GM21447 (cell line): ENCODE measurements around the gene TMC8.
"Not testable (repeated sequence)": the region's sequence is repeated elsewhere in the genome, so short reads cannot be mapped to it uniquely, and the experiment has no call there.

ENCODE experiments used
- ATAC-seq: cut with Tn5 transposase; IDR thresholded peaks from one replicate; pipeline ENCODE4 v1.9.1; 2021; ENCODE audit not compliant: unreplicated experiment

The TMC8 gene

DNA sequence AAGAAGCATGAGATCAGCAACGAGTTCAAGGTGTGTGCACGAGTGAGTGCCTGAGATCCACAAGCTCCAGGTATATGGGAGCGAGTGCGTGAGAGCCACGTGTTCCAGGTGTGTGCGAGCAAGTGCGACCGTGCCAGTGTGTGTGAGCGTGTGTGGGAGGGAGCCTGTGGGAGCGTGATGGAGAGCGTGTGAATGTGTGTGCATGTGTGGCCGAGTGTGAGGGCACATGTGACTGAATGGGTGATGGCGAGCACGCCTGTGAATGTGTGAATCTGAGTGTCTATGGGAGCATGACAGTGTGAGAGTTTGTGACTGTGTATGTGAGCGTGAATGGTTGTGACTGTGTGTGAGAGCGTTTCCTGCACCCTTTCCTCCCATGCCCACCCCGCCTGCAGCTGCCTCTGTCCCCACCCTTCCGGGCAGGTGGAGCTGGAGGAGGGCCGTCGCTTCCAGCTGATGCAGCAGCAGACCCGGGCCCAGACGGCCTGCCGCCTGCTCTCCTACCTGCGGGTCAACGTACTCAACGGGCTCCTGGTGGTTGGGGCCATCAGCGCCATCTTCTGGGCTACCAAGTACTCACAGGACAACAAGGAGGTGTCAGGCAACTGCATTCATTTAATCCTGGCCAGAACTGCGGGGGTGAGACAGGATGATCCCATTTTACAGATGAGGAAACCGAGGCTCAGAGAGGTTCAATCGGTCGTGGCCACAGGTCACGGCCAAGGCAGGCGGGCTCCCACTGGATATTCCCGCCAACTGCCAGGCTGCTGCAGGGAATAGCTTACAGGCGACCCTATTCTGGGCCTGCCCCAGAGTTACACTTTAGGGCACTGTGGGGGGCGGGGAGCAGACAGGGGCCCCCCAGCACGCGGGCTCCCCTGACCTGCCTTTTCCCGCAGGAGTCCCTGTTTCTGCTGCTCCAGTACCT is 3.7 kb downstream of the TMC8 start:
- no peak for ATAC-seq

DNA sequence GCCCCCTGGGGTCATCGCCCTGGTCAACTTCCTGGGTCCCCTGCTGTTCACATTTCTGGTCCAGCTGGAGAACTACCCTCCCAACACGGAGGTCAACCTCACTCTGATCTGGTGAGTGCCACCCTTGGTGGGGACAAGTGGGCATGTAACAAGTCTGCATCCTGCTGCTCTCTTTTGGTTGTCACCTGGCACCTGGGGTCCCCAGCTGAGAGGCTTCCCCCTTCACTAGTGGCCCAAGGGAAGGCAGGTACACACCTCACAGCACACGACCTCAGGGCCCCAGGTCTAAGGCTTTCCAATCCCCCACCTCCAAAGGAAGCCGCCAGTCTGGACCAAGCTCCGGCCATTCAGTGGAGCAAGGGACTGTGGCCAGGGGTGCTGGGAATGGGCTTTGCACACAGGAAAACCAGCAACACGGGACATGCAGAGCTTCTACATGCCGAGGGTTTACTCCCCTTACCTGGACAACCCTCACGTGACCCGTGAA is 4.4 kb downstream of the TMC8 start:
- no peak for ATAC-seq

DNA sequence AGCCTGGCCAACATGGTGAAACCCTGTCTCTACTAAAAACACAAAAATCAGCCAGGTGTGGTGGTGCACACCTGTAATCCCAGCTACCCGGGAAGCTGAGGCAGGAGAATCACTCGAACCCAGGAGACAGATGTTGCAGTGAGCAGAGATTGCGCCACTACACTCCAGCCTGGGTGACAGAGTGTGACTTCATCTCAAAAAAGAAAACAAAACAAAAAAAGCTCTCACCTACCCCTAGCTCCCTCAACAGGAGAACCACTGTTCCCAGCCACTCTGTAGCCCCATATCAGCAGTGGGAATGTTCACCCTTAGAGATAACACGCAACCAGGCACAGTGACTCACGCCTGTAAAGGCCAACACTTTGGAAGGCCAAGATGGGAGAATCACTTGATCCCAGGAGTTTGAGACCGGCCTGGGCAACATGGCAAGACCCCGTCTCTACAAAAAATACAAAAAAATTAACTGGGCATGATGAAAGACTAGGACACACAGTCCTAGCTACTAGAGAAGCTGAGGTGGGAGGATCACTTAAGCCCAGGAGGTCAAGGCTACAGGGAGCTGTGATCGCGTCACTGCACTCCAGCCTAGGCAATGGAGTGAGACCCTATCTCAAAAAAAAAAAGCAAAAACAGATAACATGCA is 5.4 kb downstream of the TMC8 start:
- ATAC-seq = no peak

DNA sequence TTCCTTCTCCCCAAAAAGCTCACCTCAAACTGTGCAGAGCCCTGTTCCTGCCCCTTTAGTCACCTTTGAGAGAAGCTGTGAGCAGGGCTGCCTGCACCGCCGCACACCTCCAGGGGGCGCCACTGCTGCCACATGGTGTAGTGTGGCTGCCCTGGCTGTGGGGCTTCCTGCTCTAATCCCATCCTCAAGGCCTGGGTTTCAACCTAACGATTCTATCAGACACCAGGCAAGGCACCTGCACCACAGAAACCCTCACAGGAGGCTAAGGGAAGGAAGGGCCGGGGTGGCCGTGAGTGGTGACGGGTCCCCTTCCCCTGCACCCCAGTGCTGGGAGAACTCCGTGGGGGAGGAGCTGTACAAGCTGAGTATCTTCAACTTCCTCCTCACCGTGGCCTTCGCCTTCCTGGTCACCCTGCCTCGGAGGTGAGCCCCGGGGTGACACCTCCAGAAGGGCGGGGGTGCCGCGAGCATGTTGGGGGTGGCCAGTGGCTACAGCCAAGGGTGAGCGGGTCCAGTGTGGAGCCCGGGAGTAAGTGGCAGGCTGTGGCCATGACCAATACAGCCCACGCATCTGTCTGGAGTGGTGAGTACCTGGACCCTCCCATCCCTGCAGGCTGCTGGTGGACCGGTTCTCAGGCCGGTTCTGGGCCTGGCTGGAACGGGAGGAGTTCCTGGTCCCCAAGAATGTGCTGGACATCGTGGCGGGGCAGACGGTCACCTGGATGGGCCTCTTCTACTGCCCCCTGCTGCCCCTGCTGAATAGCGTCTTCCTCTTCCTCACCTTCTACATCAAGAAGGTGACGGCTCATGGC is 7.0 kb downstream of the TMC8 start:
- no peak for ATAC-seq

DNA sequence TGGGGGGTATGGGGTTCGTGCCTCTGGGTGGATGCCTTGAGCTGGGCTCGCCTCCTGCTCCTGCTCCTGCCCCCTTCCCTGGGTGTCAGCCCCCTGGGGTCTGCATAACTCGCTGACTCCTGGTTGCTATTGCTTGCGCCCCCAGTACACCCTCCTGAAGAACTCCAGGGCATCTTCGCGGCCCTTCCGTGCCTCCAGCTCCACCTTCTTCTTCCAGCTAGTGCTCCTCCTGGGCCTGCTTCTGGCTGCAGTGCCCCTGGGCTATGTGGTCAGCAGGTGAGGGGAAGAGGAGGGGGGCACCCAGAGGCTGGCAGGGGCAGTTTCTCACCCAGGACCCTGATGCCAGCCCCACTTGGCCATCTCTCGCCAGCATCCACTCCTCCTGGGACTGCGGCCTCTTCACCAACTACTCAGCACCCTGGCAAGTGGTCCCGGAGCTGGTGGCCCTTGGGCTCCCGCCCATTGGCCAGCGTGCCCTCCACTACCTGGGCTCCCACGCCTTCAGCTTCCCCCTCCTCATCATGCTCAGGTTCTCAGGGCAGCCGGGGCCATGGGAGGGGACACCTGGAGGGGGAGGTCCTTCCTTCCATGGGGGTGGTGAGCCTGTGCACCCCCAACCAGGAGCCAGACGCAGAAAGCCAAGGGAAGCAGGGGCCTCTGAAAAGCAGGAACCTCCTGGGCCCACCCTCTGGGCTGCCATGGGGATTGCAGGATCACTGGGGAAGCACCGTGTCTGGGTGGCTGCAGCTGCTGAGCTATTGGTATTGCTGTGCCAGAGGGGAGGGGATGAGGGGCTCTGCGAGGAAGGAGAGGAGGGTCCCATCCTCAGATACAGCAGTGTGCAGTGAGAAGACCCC is 7.9 kb downstream of the TMC8 start:
- ATAC-seq = no peak

DNA sequence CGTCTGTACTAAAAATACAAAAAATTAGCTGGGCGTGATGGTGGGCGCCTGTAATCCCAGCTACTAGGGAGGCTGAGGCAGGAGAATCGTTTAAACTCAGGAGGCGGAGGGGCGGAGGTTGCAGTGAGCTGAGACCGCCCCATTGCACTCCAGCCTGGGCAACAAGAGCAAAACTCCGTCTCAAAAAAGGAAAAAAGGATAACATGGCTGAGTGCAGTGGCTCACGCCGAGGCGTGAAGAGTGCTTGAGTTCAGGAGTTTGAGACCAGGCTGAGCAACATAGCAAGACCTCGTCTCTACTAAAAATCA is 9.2 kb downstream of the TMC8 start:
- ATAC-seq = not testable (repeated sequence)

DNA sequence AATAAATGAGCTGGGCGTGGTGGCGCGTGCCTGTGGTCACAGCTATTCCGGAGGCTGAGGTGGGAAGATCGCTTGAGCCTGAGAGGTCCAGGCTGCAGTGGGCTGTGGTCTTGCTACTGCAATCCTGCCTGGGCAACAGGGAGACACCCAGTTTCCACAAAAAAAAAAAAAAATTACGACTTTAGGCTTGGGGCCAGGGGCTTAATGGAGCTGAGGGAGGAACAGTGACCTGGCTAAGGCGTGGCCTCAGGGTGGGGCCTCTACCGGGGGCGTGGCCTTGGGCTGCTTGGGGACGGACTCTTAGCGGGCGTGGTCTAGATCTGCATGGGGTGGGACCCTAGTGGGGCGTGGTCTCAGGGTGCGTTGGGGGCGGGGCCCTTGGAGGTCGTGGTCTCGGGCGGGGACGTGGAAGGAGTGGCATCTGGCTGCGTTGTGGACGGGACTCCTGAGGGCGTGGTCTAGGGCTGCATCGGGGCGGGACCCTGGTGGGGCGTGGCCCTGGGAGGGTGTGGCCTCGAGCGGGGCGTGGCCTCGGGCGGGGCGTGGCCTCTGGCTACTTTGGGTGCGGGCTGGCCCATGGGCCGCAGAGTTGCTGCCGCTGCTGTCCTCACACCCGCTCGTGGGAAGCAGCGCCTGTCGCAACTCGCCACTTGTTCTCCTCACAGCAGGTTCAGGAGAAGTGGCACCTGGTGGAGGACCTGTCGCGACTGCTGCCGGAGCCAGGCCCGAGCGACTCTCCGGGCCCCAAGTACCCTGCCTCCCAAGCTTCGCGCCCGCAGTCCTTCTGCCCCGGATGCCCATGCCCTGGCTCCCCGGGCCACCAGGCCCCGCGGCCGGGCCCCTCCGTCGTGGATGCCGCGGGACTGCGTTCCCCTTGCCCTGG is 9.8 kb downstream of the TMC8 start:
- ATAC-seq = peak; percentile 71

DNA sequence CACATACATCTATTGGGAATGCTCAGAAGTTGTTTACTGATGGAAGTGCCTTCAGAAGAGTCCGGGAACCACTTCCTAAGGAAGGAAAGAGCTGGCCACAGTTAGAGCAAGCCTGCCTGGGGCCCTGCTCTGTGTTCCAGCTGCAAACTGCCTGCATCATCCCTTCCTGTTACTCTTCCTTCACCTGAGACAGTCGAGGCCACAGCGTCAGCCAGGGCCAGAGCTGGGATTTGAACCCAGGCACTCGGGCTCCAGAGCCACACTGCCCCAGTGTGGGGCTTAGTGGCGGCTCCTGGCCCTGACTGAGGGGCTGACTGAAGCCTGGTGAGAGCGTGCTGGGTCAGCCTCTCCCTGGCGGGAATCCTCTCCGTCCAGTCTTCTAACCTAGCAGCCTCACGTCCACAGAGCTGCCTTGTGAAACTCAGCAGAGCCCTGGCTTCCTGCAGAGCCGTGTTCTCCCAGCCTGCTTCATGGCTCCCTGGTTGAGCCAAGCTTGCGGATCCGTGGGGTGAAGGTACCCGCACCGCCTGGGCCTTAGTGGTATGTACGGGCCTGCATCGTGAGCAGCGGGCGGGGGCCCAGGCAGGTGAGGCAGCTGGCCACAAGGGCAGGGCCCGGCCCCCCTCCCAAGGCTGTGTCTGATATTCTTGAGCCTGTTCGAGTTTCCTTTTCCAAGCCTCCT is 11.0 kb downstream of the TMC8 start:
- no peak for ATAC-seq

DNA sequence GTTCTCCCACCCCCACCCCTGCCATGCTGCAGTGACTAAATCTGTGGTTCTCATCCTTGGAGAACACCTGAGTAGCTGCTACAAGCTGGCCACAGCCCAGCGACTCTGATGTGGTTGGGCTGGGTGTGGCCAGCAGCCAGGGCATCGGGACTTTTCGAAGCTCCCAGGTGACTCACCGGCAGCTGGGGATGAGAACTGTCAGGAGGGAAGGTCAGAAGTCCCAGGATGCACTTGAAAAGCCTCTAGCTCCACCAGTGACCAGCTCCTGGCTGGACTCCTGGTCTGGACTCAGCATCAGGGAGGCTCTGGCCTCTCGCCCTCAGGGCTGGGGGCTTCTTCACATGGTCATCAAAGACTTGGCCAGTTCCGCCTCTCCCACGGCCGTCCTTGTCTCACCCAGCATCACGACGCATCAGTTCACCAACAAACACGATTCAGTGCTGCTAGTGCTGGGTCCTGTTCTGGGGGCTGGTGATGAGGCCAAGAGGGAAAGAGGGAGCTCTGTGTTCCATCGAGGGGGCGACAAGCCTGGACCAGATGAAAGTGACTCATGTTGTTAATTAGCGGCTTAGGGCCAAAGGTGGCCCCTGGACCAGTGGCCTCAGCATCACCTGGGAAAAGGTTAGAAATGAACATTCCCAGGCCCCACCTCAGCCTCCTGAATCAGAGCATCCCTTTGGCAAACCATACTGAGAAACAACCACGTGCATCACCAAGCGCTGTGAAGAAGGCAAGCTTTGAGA is 11.7 kb downstream of the TMC8 start:
- no peak for ATAC-seq

DNA sequence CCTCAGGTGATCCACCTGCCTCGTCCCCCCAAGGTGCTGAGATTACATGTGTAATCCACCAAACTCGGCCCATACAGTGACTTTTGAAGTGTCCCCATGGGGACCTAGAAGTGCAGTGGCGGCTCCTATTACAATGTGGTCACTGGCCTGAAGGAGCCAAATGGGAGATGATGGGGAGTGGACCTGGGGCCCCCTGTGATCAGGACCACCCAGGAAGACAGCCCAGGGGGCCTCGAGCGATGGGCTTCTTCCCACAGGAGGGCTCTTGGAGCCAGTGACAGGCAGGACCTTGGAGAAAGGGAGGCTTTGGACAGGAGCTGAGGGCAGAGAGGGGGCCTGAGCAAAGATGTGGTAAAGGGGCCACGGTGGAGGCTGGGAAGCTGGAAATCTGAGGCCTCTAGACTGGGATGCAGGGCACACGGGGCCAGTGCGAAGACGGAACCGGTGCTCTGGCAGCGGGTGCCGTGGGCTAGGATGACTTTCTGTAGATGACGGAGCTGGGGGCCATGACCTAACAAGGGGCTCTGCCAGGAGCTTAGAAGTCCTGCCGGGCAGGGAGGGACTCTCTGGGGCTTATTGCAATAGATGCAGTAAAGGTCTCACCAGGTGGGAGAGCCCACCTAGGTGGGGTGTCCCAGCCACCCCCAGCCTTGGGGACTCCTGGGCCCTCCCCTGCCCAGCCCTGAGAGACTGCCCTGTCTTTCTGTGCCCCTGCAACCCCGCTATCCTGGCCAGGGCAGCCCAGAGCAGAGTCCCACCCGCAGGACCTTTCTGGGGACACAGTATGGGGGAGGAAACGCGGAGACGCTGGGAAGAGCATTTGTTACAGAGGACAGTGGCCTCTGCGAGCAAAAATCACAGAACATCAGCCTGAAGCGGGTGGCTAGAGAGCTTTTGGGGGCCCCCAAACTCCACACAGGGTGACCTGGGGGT is 12.9 kb downstream of the TMC8 start:
- no peak for ATAC-seq

DNA sequence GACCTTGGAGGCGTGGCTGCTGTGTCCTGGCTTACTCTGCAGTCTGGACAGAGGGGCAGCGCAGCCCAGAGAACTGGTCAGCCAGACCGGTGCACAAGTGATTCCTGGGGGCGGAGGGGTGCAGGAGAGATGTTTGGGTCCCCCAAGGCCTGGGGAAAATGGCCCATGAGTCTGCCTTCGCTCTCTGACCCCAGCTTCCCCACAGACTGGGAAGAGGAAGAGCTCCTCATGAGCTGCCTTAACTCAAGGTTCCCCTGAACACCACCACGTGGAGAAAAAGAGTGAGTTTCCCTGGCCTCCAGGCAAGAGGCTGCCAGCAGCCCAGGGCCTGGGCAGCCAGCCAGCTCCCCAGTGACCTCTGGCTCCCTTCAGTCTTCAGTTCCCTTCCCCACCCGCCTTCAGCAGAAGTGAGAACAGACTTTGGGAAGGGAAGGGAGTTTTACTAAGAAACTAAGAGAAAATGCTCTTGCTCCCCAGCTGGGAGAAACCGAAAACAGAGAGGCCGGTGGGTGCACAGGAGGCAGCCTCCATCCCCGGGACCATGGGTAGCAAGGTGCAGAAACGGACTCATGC is 13.7 kb downstream of the TMC8 start:
- no peak for ATAC-seq

DNA sequence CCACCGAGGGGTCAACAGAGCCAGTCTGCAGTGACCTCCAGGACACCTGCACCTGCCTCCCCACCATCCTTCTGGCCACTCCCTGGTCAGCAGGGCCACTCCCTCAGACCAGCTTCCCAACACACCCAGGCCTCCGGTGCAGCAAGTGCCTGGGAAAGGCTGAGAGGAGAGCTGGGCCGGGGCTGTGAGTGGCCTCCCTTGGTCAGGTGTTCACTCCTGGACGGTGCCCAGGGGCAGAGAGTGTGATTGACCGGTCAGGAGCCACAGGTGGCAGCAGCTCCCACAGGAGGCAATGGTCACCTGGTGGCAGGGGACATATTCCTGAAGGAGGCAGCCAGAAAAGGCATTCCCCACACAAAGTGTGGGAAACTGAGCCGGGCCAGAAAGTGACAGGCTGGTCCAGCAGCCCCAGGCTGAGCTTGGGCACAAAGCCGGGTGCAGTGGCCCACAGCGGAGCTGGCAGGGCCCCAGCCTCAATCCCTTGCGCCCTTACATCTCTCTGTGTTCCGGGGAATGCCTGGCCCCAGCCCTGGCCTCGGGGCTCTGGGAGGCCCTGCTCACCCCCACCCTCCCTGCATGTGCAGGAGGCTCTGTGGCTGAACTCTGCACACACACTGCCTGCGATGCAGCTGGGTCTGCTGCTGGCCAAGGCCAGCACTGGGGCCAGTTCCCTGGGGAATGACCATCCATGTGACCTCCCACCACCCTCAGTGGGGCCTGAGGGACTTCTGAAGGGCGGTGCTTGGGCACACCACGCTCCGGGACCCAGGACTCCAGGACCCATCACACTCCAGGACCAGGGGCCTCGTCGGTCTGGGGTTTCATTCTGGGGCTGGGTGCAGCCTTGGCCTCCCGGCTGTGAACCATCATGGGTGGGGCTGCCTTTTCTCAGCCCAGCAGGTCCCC is 14.4 kb downstream of the TMC8 start:
- ATAC-seq = no peak

DNA sequence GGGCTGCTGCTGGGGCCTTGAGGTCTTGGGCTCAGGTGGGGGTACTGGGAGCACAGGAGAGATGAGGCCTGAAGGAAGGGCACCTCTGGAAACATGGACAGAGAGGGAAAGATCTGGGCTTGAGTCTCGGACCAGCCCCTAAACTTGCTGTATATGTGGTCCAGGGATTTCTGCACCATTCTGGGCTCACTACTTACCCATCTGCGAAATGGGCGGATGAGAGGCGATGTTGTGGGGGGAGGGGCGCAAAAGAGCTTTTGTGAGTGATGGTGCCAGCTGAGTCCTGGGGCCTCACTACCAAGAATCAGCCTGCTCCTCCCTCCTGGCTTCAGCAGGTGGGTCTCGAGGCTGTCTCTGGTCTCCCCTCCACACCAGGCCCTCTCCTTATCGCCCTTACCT is 15.9 kb downstream of the TMC8 start:
- no peak for ATAC-seq

DNA sequence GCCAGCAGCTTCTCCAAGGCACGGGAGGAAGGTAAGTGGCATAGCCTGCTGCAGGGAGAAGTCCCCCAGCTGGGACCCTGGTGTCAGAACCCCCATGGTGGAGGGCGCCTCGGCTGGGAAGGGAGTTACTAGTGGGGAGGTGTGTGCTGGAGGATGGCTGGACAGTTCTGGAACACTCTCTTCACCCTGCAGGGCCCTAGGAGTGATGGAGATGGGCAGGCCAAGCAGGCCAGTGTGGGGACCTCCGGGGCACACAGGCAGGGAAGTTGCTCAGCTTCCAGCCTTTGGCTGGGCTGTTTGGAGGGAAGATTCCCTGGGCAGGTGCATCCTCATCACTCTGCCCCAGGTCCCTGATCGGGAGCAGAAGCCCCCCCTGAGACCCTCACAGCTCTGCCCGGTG is 16.3 kb downstream of the TMC8 start:
- ATAC-seq = no peak

DNA sequence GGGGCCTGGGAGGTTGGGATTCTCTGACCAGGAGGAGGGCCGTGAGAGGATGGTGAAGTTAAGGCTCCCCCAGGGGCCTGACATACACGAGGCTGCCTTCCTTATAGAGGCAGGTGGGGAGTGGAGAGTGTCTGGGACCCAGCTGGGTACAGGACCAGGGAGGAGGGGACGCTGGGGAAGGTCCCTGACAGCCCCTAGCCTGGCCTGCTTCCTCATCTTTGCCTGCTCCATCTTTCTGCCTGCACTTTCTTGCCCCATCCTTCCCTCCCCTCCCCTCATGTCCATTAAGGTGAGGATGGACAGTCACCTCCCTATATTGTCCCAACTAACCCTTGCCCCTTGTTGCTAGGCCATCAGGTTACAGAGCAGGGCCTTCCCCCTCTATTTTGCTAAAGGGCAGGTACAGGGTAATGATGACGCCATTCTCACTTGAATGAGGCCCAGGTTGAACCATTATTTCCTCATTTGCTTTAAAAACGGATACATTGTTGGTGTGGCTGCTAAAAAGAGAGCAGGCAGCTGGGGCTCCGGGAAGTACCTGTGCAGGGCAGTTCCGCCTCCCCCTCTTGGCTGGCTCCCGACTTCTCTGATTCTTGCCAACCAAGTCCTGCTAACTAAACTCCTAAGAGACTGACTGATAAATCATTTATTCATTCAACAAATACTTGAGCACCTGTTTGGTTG is 16.9 kb downstream of the TMC8 start:
- peak; percentile 46 for ATAC-seq
